Mammary epithelial cell (primary cell): ENCODE measurements around the gene HOMEZ.

Source experiments
- EZH2 ChIP-seq: IDR thresholded peaks from 2 replicates; pipeline ENCODE4 v1.6.1; 2012; ENCODE audit warnings: low read length, inconsistent platforms, borderline replicate concordance
- TF ChIP-seq, protein P1 (sequence below), 2 donors: IDR thresholded peaks in 1 of 2; conservative IDR thresholded peaks in 1 of 2; 2 replicates each; pipeline ENCODE4 v1.5.1; 2011 to 2012; ENCODE audit warnings: inconsistent platforms in 2 of 2, low read length in 2 of 2, mild to moderate bottlenecking in 2 of 2, control low read depth in 1 of 2, low read depth in 1 of 2; ENCODE audit not compliant: insufficient read depth in 1 of 2; ENCODE audit errors: extremely low read depth in 1 of 2

DNA sequence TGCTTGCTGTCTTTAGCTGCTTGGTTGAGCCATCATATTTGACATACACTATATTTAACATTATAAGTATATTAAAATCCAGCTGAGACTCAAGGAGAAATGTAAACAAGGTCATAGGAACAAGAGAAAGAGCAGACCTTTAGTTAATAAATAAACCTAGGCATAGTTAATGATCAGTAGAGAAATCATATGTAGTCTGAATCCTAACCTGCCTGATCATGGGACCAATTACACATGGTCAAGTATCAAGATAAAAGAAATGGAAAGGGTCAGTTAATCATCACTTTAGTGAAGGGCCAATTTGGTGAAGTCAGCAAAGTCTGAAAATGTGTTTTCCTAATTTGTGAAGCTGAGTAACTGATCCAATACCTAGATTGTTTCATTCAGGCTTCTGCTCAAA, 40.6 kb downstream of the HOMEZ start:
- TF ChIP-seq, protein P1, sequence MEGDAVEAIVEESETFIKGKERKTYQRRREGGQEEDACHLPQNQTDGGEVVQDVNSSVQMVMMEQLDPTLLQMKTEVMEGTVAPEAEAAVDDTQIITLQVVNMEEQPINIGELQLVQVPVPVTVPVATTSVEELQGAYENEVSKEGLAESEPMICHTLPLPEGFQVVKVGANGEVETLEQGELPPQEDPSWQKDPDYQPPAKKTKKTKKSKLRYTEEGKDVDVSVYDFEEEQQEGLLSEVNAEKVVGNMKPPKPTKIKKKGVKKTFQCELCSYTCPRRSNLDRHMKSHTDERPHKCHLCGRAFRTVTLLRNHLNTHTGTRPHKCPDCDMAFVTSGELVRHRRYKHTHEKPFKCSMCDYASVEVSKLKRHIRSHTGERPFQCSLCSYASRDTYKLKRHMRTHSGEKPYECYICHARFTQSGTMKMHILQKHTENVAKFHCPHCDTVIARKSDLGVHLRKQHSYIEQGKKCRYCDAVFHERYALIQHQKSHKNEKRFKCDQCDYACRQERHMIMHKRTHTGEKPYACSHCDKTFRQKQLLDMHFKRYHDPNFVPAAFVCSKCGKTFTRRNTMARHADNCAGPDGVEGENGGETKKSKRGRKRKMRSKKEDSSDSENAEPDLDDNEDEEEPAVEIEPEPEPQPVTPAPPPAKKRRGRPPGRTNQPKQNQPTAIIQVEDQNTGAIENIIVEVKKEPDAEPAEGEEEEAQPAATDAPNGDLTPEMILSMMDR (conservative IDR thresholded peaks at IDR 0.05 in 1 of 2, IDR thresholded peaks at IDR 0.05 in 1 of 2; ENCODE audit: extremely low read depth in 1 of 2, insufficient read depth in 1 of 2, low read depth in 1 of 2, low read length in 2 of 2) = no peak
- TF ChIP-seq EZH2 = no peak
